ENCODE measurements around the gene SLC6A1. TPM values are rescaled to one million over a fixed set of nuclear protein-coding genes. Genes with fewer than 3 reads are reported as not detected.

The SLC6A1 gene
- total RNA-seq, 2 experiments from 2014 or later = not detected

DNA sequence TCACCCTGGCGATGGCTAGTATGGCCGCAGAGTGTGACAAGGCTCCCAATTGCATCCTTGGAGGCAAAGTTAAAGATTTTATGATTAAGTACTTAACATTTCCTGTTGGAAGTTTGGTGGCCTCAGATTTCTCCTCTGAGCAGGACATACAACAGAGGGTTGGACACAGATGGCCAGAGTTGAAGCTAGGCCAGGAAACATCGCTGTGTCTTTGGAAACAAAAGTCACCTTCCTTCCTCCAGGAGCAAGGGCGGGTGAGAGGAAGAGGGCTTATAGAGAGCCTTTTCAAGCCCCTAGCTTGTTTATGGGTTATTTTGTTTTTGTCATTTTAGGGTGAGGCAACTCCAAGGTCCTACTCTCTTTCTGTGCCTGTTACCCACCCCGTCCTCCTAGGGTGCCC is 24.2 kb downstream of the SLC6A1 start:
- intact Hi-C loops (cut with micrococcal nuclease) = no loop called here
- H3K4me1 Mint-ChIP-seq (ENCODE audit: low read depth) = no peaks in the 10 kb centered on the region
- H3K36me3 Mint-ChIP-seq = no peaks in the 10 kb centered on the region
- H3K27me3 Mint-ChIP-seq = peaks cover 13% of the 10 kb centered on the region
- no peaks in the 10 kb centered on the region for H3K9me3 Mint-ChIP-seq
- ChIA-PET CTCF (no interaction called here), POLR2A (no interaction called here)
- DNase-seq = no peak
- no peak overlapping the region for H3K27ac Mint-ChIP-seq
- H3K4me3 Mint-ChIP-seq = no peak overlapping the region

DNA sequence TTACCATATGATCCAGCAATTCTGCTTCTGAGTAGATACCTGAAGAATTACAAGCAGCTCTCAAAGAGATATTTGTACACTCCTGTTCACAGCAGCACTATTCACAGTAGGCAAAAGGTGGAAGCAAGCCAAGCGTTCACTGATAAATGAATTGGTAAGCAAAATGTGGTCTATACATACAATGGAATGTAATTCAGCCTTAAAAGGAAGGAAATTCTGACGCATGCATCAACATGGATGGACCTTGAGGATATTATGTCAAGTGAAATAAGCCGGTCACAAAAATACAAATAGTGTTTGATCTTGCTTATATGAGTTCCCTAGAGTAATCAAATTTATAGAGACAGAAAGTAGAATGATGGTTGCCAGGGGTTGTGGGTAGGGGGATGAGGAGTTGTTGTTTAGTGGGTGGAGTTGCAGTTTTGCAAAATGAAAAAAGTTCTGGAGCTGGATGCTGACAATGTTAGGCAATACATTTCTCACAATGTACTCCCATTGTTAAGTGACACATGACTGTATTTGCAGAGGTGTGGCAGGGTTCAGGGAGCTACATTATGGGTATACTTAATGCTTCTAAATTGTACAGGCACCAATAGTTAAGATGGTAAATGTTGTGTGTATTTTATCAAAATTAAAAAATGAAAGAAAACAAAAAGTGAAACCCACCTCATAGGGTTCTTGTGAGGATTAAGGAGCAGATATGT is 26.7 kb downstream of the SLC6A1 start:
- DNase-seq = no peak
- no peaks in the 10 kb centered on the region for H3K9me3 Mint-ChIP-seq
- H3K27me3 Mint-ChIP-seq = peaks cover 11% of the 10 kb centered on the region
- H3K27ac Mint-ChIP-seq = no peak overlapping the region
- ChIA-PET POLR2A (no interaction called here), CTCF (no interaction called here)
- H3K4me3 Mint-ChIP-seq = no peak overlapping the region
- H3K36me3 Mint-ChIP-seq = no peaks in the 10 kb centered on the region
- no peaks in the 10 kb centered on the region for H3K4me1 Mint-ChIP-seq (ENCODE audit: low read depth)
- intact Hi-C loops (cut with micrococcal nuclease) = no loop called here

DNA sequence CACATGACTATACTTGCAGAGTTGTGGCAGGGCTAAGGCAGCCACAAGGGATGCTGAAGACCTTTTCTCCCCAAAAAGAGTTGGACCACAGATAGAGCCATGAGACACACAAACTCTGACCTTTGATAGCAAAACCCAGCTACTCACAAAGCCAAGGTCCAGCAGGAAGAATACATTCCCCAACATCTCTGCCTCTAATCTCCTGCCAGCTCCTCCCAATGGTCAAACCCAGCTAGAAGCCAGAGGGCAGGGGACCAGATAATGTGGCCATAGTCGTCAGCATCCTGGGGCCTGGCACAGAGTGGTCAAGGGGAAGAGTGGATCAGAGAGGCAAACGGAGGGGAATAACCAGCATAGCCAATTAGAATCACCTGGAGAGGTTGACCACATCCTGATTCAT is 28.2 kb downstream of the SLC6A1 start:
- CTCF ChIA-PET = no interaction called here
- Mint-ChIP-seq H3K27me3 (peaks cover 6% of the 10 kb centered on the region), H3K4me3 (no peak overlapping the region), H3K4me1 (ENCODE audit: low read depth) (no peaks in the 10 kb centered on the region), H3K36me3 (no peaks in the 10 kb centered on the region), H3K9me3 (no peaks in the 10 kb centered on the region), H3K27ac (no peak overlapping the region)
- intact Hi-C loops (cut with micrococcal nuclease) = no loop called here
- DNase-seq = no peak
- POLR2A ChIA-PET = no interaction called here

DNA sequence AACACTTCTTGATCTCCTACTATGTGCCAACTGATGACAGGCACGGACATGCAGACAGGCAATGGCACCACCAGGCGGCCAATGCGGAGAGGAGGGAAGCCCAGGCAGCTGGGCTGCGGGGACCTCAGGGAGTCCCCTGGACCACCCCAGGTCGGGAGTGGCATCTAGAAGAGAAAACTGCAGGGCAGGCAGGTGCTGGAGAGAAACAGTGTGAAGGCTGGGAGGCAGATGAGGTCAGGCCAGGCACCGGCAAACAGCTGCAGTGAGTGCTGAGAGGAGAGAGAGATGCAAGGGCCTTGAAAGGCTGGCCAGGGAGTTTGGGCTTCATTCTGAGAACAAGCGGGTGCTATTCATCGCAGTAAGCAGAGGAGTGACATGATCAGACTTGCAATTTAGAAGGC is 29.1 kb downstream of the SLC6A1 start:
- POLR2A ChIA-PET = no interaction called here
- intact Hi-C loops (cut with micrococcal nuclease) = no loop called here
- H3K27ac Mint-ChIP-seq = no peak overlapping the region
- no peak for DNase-seq
- no peaks in the 10 kb centered on the region for H3K36me3 Mint-ChIP-seq
- H3K4me3 Mint-ChIP-seq = no peak overlapping the region
- no peaks in the 10 kb centered on the region for H3K4me1 Mint-ChIP-seq (ENCODE audit: low read depth)
- peaks cover 2% of the 10 kb centered on the region for H3K27me3 Mint-ChIP-seq
- no peaks in the 10 kb centered on the region for H3K9me3 Mint-ChIP-seq
- CTCF ChIA-PET = no interaction called here

DNA sequence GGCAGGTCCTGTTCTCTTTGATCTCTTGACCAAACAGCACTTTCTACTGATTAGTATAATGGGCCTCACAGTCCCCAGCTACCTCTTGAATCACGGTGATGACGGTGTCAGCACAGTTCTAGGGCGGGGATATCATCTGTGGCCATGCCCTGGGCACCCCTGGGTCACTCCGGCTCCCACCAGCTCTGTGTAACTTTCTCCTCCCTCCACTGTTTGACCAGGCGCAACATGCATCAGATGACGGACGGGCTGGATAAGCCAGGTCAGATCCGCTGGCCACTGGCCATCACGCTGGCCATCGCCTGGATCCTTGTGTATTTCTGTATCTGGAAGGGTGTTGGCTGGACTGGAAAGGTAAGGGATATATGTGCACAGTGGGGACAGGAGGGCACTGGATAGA is 29.6 kb downstream of the SLC6A1 start:
- Mint-ChIP-seq H3K4me3 (no peak overlapping the region), H3K27me3 (peaks cover 2% of the 10 kb centered on the region), H3K4me1 (ENCODE audit: low read depth) (no peaks in the 10 kb centered on the region), H3K36me3 (no peaks in the 10 kb centered on the region), H3K27ac (no peak overlapping the region), H3K9me3 (no peaks in the 10 kb centered on the region)
- CTCF ChIA-PET = no interaction called here
- intact Hi-C loops (cut with micrococcal nuclease) = no loop called here
- no peak for DNase-seq
- POLR2A ChIA-PET = no interaction called here

DNA sequence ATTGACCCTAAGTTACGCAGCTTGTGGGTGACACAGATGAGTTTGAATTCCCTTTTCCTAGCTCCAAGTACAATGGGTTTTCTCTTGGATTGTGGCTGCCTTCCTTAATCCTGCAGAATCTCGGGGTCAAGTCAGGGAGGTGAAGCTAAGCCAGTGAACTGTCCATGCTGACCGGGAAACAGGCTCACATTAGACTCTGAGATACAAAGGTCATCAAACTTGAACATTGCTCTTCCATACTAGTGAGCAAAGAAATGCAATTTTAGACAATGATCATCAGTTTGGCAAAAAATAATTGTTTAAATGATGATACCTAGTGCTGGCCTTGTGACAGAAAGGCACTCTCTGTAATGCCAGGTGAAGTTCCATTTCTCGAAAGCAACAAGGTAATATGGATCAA is 31.6 kb downstream of the SLC6A1 start:
- Mint-ChIP-seq H3K36me3 (no peaks in the 10 kb centered on the region), H3K27me3 (peaks cover 3% of the 10 kb centered on the region), H3K4me1 (ENCODE audit: low read depth) (no peaks in the 10 kb centered on the region), H3K4me3 (no peak overlapping the region), H3K9me3 (no peaks in the 10 kb centered on the region), H3K27ac (no peak overlapping the region)
- intact Hi-C loops (cut with micrococcal nuclease) = no loop called here
- ChIA-PET CTCF (no interaction called here), POLR2A (no interaction called here)
- no peak for DNase-seq

DNA sequence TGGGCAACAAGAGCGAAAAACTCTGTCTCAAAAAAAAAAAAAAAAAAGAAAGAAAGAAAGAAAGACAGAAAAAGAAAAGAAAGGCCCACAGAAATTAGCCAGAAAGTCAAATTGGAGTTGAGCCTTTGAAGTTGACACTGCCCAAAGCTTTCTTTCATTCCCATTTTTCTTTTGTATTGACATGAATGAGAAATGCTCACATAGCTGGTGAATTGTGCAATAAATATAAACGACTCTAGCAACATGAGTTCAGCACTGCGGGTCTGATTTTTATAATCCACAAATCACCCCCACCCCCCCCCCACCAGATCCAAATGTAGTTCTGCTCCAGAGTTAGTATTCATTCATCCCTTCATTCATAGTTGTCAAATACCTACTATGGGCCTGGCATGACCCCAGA is 37.4 kb downstream of the SLC6A1 start:
- peaks cover 11% of the 10 kb centered on the region for H3K27me3 Mint-ChIP-seq
- intact Hi-C loops (cut with micrococcal nuclease) = no loop called here
- POLR2A ChIA-PET = no interaction called here
- CTCF ChIA-PET = interaction anchor here (0.9 kb wide), 1 partner anchor 31 kb away, joined by 3 read pairs; no protein-coding TSS in a partner anchor
- no peaks in the 10 kb centered on the region for H3K4me1 Mint-ChIP-seq (ENCODE audit: low read depth)
- H3K4me3 Mint-ChIP-seq = no peak overlapping the region
- H3K9me3 Mint-ChIP-seq = no peaks in the 10 kb centered on the region
- DNase-seq = no peak
- no peaks in the 10 kb centered on the region for H3K36me3 Mint-ChIP-seq
- H3K27ac Mint-ChIP-seq = no peak overlapping the region

DNA sequence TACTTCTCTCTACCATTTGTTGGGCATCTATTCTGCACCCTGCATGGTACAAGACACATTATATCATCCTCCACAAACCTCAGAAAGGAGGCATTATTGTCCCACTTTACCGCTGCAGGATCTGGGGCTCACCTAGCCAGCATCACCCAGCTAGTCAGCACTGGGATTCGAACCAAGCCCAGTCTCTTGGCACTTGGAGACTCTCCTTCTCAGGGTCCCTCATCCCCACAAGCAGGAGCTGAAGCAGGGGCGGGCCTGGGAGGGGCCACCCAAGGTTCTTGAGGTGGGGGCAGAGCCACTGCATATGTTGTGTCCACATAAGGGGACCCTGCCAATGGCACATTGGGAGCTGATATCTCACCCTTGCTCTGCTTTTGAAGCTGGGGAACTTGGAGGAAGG is 41.3 kb downstream of the SLC6A1 start:
- no peak for DNase-seq
- H3K27me3 Mint-ChIP-seq = peaks cover 34% of the 10 kb centered on the region
- H3K4me3 Mint-ChIP-seq = no peak overlapping the region
- intact Hi-C loops (cut with micrococcal nuclease) = no loop called here
- H3K9me3 Mint-ChIP-seq = no peaks in the 10 kb centered on the region
- H3K4me1 Mint-ChIP-seq (ENCODE audit: low read depth) = no peaks in the 10 kb centered on the region
- ChIA-PET CTCF (no interaction called here), POLR2A (no interaction called here)
- H3K36me3 Mint-ChIP-seq = no peaks in the 10 kb centered on the region
- H3K27ac Mint-ChIP-seq = no peak overlapping the region

DNA sequence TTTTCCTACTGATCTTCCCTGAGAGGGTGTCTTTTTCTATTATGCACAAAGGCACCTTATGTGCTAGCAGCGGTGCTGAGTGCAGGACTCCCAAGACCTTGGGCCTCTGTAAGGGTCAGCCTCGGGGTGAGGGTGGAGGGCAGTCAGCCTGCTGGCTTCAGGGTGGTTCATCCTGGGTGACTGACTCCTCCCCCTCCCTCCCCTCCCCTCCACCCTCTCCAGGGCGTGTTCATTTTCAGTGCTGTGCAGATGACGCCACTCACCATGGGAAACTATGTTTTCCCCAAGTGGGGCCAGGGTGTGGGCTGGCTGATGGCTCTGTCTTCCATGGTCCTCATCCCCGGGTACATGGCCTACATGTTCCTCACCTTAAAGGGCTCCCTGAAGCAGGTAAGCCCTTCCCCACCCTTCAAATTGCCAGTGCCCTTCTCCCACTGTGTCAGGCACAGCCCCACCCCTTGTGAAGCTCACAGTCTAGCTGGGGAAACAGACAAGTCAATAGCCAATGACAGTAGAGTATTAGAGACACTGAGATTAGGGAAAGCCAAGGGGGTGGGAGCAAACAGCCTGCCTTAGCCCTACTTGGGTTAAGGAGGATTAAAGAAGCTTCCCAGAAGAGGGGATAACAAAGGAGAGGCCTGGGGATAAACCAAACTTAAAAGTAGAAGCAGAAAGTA is 41.9 kb downstream of the SLC6A1 start:
- H3K27ac Mint-ChIP-seq = no peak overlapping the region
- H3K4me3 Mint-ChIP-seq = no peak overlapping the region
- no peaks in the 10 kb centered on the region for H3K9me3 Mint-ChIP-seq
- H3K27me3 Mint-ChIP-seq = peaks cover 34% of the 10 kb centered on the region
- H3K4me1 Mint-ChIP-seq (ENCODE audit: low read depth) = no peaks in the 10 kb centered on the region
- intact Hi-C loops (cut with micrococcal nuclease) = no loop called here
- no peak for DNase-seq
- no peaks in the 10 kb centered on the region for H3K36me3 Mint-ChIP-seq
- ChIA-PET POLR2A (no interaction called here), CTCF (no interaction called here)

DNA sequence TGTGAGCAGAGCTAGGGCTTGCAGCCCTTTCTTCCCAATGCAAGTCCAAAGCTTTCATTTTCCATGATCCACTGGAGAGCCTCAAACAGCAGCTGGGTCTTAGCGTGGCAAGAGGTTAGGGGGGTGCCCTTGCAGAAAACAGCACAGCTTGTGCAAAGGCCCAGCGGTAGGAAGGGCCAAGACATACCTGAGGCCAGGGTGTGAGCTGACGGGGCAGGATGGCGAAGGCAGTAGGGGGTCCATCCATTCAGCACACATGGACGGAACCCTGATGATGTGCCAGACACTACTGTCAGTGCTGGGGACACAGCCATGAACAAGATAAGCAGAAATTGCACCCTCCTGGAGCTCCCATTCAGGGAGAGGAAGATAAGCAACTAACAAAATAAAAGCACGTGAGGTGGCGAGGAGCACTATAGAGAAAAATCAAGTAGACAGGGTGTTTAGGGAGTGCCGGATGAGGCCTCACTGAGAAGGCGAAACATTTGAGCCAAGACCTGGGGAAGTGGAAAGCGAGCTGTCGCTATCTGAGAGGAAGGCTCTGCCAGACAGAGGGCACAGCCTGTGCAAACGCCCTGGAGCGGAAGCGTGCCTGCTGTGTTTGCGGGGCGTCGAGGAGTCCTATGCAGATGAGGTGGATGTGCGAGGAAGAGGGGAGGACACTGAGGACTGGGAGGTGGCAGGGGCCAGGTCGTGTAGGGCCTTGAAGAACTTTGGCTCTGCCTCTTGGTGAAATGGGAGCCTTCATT is 43.4 kb downstream of the SLC6A1 start:
- ChIA-PET POLR2A (no interaction called here), CTCF (no interaction called here)
- H3K27ac Mint-ChIP-seq = no peak overlapping the region
- peaks cover 34% of the 10 kb centered on the region for H3K27me3 Mint-ChIP-seq
- H3K4me1 Mint-ChIP-seq (ENCODE audit: low read depth) = no peaks in the 10 kb centered on the region
- H3K4me3 Mint-ChIP-seq = no peak overlapping the region
- DNase-seq = no peak
- intact Hi-C loops (cut with micrococcal nuclease) = no loop called here
- no peaks in the 10 kb centered on the region for H3K36me3 Mint-ChIP-seq
- no peaks in the 10 kb centered on the region for H3K9me3 Mint-ChIP-seq

DNA sequence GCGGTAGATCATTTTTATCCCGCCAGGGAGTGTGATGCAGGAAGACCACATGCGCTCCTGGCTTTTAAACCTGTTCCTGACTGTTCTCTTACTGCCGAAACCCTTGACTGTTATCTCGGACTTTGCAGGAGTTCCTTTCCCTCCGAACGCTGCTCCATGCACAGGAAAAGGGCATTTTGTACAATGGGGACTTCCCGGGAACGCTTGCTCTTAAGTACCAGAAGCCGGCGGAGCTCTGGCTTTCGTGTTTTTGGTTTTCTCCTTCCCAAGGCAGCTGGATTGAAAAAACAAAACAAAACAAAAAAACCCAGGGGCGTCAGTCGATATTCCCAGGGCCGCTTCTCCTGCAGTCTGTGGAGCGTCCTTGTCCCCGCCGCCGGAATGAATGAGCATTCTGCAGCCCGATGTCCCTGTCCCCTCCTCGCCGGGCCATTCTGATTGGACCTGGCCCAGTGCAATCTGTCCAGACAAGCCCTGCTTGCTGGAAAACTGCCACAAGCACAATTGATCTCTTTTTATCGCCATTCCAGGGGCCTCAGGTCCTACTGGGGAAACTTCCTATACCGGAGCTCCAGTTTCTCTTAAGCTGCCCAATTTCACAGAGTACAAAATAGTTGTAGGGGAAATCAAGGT is 44.8 kb downstream of the SLC6A1 start:
- intact Hi-C loops (cut with micrococcal nuclease) = no loop called here
- Mint-ChIP-seq H3K36me3 (no peaks in the 10 kb centered on the region), H3K27ac (no peak overlapping the region), H3K4me1 (ENCODE audit: low read depth) (no peaks in the 10 kb centered on the region), H3K27me3 (peaks cover 34% of the 10 kb centered on the region), H3K9me3 (no peaks in the 10 kb centered on the region), H3K4me3 (no peak overlapping the region)
- no peak for DNase-seq
- POLR2A ChIA-PET = no interaction called here
- CTCF ChIA-PET = no interaction called here

DNA sequence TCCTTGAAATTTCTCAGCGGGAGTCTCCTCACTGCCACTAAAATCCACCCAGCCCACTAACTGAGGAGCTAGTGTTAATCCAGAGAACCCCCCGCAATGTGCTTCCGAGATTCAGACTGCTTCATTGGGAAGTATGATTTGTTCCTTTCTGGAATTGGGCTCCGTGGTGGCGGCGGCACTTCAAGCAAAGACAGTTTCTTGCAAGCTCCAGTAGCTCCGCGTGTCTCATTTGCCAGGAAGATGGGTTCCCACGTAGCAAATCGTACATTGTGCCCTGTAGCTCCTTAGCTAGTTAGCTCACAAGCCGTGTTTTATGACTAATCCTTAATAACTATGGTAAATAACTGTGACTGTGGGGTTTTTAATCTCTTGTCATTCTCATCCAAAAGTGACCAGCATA is 45.4 kb downstream of the SLC6A1 start:
- no peaks in the 10 kb centered on the region for H3K4me1 Mint-ChIP-seq (ENCODE audit: low read depth)
- no peaks in the 10 kb centered on the region for H3K36me3 Mint-ChIP-seq
- H3K27me3 Mint-ChIP-seq = peaks cover 33% of the 10 kb centered on the region
- H3K4me3 Mint-ChIP-seq = no peak overlapping the region
- no peak overlapping the region for H3K27ac Mint-ChIP-seq
- H3K9me3 Mint-ChIP-seq = no peaks in the 10 kb centered on the region
- no peak for DNase-seq
- intact Hi-C loops (cut with micrococcal nuclease) = no loop called here
- ChIA-PET CTCF (no interaction called here), POLR2A (no interaction called here)
